CD14-positive monocyte (primary cell): Measurements from ENCODE around the gene NTMT2. TPM values are rescaled to one million over a fixed set of nuclear protein-coding genes. Genes with fewer than 3 reads are reported as not detected.

Experiments
- DNase-seq, 3 donors: peaks; one replicate each; pipeline ENCODE4 v3.0.0-alpha.2; 2011 to 2022
- H2AFZ ChIP-seq: 2 replicates; pipeline ENCODE4 v1.6.0; 2012; ENCODE audit warnings: mild to moderate bottlenecking, low read depth, low read length, inconsistent platforms; ENCODE audit not compliant: insufficient read depth, poor library complexity, severe bottlenecking
- H3K27ac ChIP-seq, 2 donors: 1 replicate in 1 of 2; 2 replicates in 1 of 2; pipeline ENCODE4 v1.5.1; 2012 to 2013; ENCODE audit warnings: low read length in 2 of 2, control low read depth in 1 of 2, inconsistent platforms in 1 of 2, low read depth in 1 of 2, mild to moderate bottlenecking in 1 of 2
- H3K27me3 ChIP-seq, 2 donors: one replicate each; pipeline versions ENCODE4 v1.6.0 to v1.6.1; 2011 to 2013; ENCODE audit warnings: low read length in 2 of 2; ENCODE audit not compliant: control insufficient read depth in 2 of 2, insufficient read depth in 2 of 2
- H3K36me3 ChIP-seq, 2 donors: replicated peaks in 1 of 2; 1 replicate in 1 of 2; 2 replicates in 1 of 2; pipeline versions ENCODE4 v1.5.1 to v1.6.1; 2012 to 2013; ENCODE audit warnings: low read length in 2 of 2, control low read depth in 1 of 2, inconsistent platforms in 1 of 2, mild to moderate bottlenecking in 1 of 2; ENCODE audit not compliant: insufficient read depth in 2 of 2, control insufficient read depth in 1 of 2
- H3K4me1 ChIP-seq, 2 donors: 1 replicate in 1 of 2; 2 replicates in 1 of 2; pipeline versions ENCODE4 v1.5.1 to v1.6.1; 2012 to 2013; ENCODE audit warnings: low read length in 2 of 2, control low read depth in 1 of 2, inconsistent platforms in 1 of 2, mild to moderate bottlenecking in 1 of 2, moderate library complexity in 1 of 2; ENCODE audit not compliant: insufficient read depth in 2 of 2, control insufficient read depth in 1 of 2
- H3K4me2 ChIP-seq: replicated peaks from 2 replicates; pipeline ENCODE3; 2012; ENCODE audit warnings: low read length, moderate library complexity, mild to moderate bottlenecking; ENCODE audit not compliant: poor library complexity, severe bottlenecking; ENCODE audit errors: extremely low read depth
- H3K4me3 ChIP-seq, 3 experiments: fragments of 200-600 bp in 1 of 3; sonication (generic) in 1 of 3; replicated peaks in 1 of 3; 1 replicate in 2 of 3; 2 replicates in 1 of 3; pipeline ENCODE4 v1.5.1; 2011 to 2013; ENCODE audit warnings: low read length in 3 of 3, mild to moderate bottlenecking in 3 of 3, control low read depth in 2 of 3, low read depth in 2 of 3, inconsistent platforms in 1 of 3, moderate library complexity in 1 of 3
- H3K79me2 ChIP-seq: 2 replicates; pipeline ENCODE4 v1.6.0; 2012; ENCODE audit warnings: mild to moderate bottlenecking, control low read depth, inconsistent platforms, low read length, moderate library complexity; ENCODE audit not compliant: insufficient read depth
- H3K9ac ChIP-seq: 2 replicates; pipeline ENCODE4 v1.6.0; 2017; ENCODE audit warnings: low read length, mild to moderate bottlenecking; ENCODE audit not compliant: insufficient read depth, poor library complexity, severe bottlenecking
- H3K9me3 ChIP-seq, 2 donors: replicated peaks in 1 of 2; 1 replicate in 1 of 2; 2 replicates in 1 of 2; pipeline versions ENCODE4 v1.5.1 to v1.6.1; 2012 to 2013; ENCODE audit warnings: low read length in 2 of 2, control low read depth in 1 of 2; ENCODE audit not compliant: control insufficient read depth in 1 of 2, insufficient read depth in 1 of 2
- H4K20me1 ChIP-seq: 2 replicates; pipeline ENCODE4 v1.6.0; 2012; ENCODE audit warnings: mild to moderate bottlenecking, low read length, control low read depth, moderate library complexity; ENCODE audit not compliant: insufficient read depth
- H3K27ac Mint-ChIP-seq, 7 donors: one replicate each; pipeline ENCODE4 v1.8.0; 2020; ENCODE audit warnings: mild to moderate bottlenecking in 7 of 7, mixed read lengths in 7 of 7, moderate library complexity in 6 of 7, inconsistent platforms in 2 of 7
- H3K27me3 Mint-ChIP-seq, 3 donors: one replicate each; pipeline ENCODE4 v1.8.0; 2021 to 2022; ENCODE audit warnings: low read depth in 3 of 3, mild to moderate bottlenecking in 3 of 3, mixed read lengths in 3 of 3, moderate library complexity in 3 of 3, inconsistent platforms in 1 of 3
- H3K36me3 Mint-ChIP-seq, 2 donors: one replicate each; pipeline ENCODE4 v1.8.0; 2020; ENCODE audit warnings: mixed read lengths in 2 of 2, inconsistent platforms in 1 of 2, mild to moderate bottlenecking in 1 of 2
- H3K4me1 Mint-ChIP-seq: one replicate; pipeline ENCODE4 v1.8.0; 2020; ENCODE audit warnings: mild to moderate bottlenecking, mixed read lengths
- H3K4me3 Mint-ChIP-seq, 2 donors: one replicate each; pipeline ENCODE4 v1.8.0; 2020; ENCODE audit warnings: mild to moderate bottlenecking in 2 of 2, mixed read lengths in 2 of 2, moderate library complexity in 1 of 2
- H3K9me3 Mint-ChIP-seq, 7 donors: one replicate each; pipeline ENCODE4 v1.8.0; 2020 to 2022; ENCODE audit warnings: mixed read lengths in 7 of 7, mild to moderate bottlenecking in 6 of 7, moderate library complexity in 6 of 7, inconsistent platforms in 2 of 7
- CTCF ChIP-seq: fragments of 200-600 bp; IDR thresholded peaks from one replicate; pipeline ENCODE4 v1.8.0; 2022; ENCODE audit warnings: antibody characterized with exemption, mild to moderate bottlenecking
- WGBS: methylation state at CpG from one replicate; pipeline ENCODE4 v1.1.5; 2013; ENCODE audit warnings: missing lambda C conversion rate; ENCODE audit not compliant: insufficient coverage; 5-methylcytosine and 5-hydroxymethylcytosine counted together
- intact Hi-C, 2 donors: fragments of 100-400 bp; cut with micrococcal nuclease; formaldehyde crosslinking; loops; one replicate each; pipeline versions ENCODE4 v1.15.0 to v1.15.1; 2023
- polyA plus RNA-seq, 3 donors: library from polyadenylated mRNA; depleted of rRNA in 1 of 3; unstranded in 2 of 3; stranded (reverse) in 1 of 3; fragments of 300-500 nt in 2 of 3; fragments of >200 nt in 1 of 3; fragmentation: Illumina TruSeq in 2 of 3; gene quantifications; 1 replicate in 2 of 3; 2 replicates in 1 of 3; pipeline ENCODE4 v1.2.3, GENCODE V29; 2012 to 2021

The NTMT2 gene
- polyA plus RNA-seq, 3 donors, result not detected

DNA sequence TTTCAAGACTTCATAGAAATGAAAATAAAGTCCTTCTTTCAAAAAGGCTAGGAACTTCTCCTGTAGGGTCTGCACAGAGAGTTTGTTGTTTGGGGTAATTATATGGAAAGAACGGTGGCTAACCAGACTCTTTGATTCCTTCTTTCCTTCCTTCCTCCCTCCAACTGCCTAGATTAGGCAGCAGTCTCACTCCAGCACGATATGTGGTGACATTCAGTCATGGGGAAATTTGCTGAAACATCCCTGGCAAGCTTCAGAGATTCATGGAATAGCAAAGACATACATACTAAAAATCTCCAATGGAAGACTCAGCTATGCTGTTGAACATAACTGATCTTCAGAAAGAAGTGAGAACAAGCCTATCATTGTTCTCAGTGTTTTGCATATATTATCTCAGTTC lies 4.3 kb downstream of the NTMT2 start:
- H3K27me3 Mint-ChIP-seq, result peaks cover 0 to 2% (median 1%) of the 10 kb centered on the region in 3 donors
- Histone ChIP-seq H3K4me3 (no peak overlapping the region), H2AFZ (no peak overlapping the region), H3K9me3 (peaks cover 0 to 6% of the 10 kb centered on the region in 2 donors), H3K4me1 (no peaks in the 10 kb centered on the region), H3K79me2 (no peaks in the 10 kb centered on the region), H3K4me2 (no peak overlapping the region), H3K9ac (no peak overlapping the region), H3K36me3 (no peaks in the 10 kb centered on the region), H4K20me1 (no peaks in the 10 kb centered on the region), H3K27ac (no peak overlapping the region), H3K27me3 (no peaks in the 10 kb centered on the region)
- DNase-seq, result no peak
- H3K9me3 Mint-ChIP-seq, result peaks cover 2 to 12% (median 5%) of the 10 kb centered on the region in 7 donors
- no CpG with 5 or more reads among the region's 2 CpGs for WGBS
- H3K4me1 Mint-ChIP-seq, result no peaks in the 10 kb centered on the region
- no peak overlapping the region for H3K4me3 Mint-ChIP-seq
- no peak for TF ChIP-seq CTCF
- intact Hi-C loops, result no loop called here
- no peak overlapping the region for H3K27ac Mint-ChIP-seq
- H3K36me3 Mint-ChIP-seq, result no peaks in the 10 kb centered on the region

DNA sequence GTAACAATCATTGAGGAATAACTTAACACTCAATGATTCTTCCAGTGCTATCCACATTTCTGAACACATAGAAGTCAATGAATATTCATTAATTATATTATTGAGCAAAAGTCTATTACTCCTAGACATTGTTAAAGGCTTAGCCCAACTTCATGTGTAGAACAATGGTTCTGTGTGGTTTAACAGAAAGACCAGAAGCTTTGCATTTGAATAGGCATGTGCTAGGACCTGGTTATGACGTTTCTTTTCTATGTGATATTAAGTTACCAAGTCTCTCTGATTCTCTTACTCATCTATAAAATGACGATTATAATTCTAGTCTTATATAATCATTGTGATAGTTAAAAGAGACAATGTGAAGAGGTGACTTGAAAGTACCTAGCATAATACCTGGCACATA lies 5.2 kb downstream of the NTMT2 start:
- no peak overlapping the region for H3K9ac ChIP-seq
- no peaks in the 10 kb centered on the region for H3K27me3 ChIP-seq
- no peak overlapping the region for H2AFZ ChIP-seq
- H3K27ac ChIP-seq, result no peak overlapping the region
- H3K4me1 ChIP-seq, result no peaks in the 10 kb centered on the region
- no CpG with 5 or more reads among the region's 2 CpGs for WGBS
- Mint-ChIP-seq H3K4me1 (no peaks in the 10 kb centered on the region), H3K4me3 (no peak overlapping the region), H3K9me3 (peaks cover 2 to 12% (median 5%) of the 10 kb centered on the region in 7 donors), H3K27me3 (peaks cover 0 to 3% (median 1%) of the 10 kb centered on the region in 3 donors), H3K36me3 (no peaks in the 10 kb centered on the region), H3K27ac (no peak overlapping the region)
- no peaks in the 10 kb centered on the region for H3K79me2 ChIP-seq
- intact Hi-C loops, result no loop called here
- DNase-seq, result no peak
- H4K20me1 ChIP-seq, result no peaks in the 10 kb centered on the region
- no peak overlapping the region for H3K4me3 ChIP-seq
- H3K4me2 ChIP-seq, result no peak overlapping the region
- no peak for TF ChIP-seq CTCF
- no peaks in the 10 kb centered on the region for H3K36me3 ChIP-seq
- H3K9me3 ChIP-seq, result peaks cover 0 to 6% of the 10 kb centered on the region in 2 donors
